DLD1 (cell line): ENCODE measurements around the gene RPEL1.
"Not testable (repeated sequence)": the region's sequence is repeated elsewhere in the genome, so short reads cannot be mapped to it uniquely, and the experiment has no call there.

Experiments used
- in situ Hi-C: cut with HindIII; loops from 2 replicates; pipeline ENCODE4 v1.10.0; 2017; ENCODE audit warnings: low sequenced_read_pairs

RPEL1 gene

GRCh38 chr10:103245587-103245986 is at the start of gene RPEL1:
RPEL1 (plus strand) TSS chr10:103245887; CDS start chr10:103245997, 110 bp downstream.
- in situ Hi-C loops: not testable (repeated sequence)

- in situ Hi-C loops: no loop called here
These were observed 49.2 kb upstream of the RPEL1 start for GRCh38 chr10:103196516-103196915.

- in situ Hi-C loops: no loop called here
These were observed 48.5 kb upstream of the RPEL1 start for GRCh38 chr10:103197174-103197573.

- in situ Hi-C loops: no loop called here
These were observed 47.8 kb upstream of the RPEL1 start for GRCh38 chr10:103197903-103198302.

GRCh38 chr10:103198648-103199047 is 47.0 kb upstream of the RPEL1 start:
- in situ Hi-C loops: no loop called here

- in situ Hi-C loops: no loop called here
These were observed 46.2 kb upstream of the RPEL1 start for GRCh38 chr10:103199488-103199887.

- in situ Hi-C loops: no loop called here
These were observed 43.4 kb upstream of the RPEL1 start for GRCh38 chr10:103202319-103202718.

- in situ Hi-C loops: no loop called here
These were observed 42.2 kb upstream of the RPEL1 start for GRCh38 chr10:103203466-103203865.

- in situ Hi-C loops: no loop called here
These were observed 41.1 kb upstream of the RPEL1 start for GRCh38 chr10:103204353-103205255.

GRCh38 chr10:103205401-103205800 is 40.3 kb upstream of the RPEL1 start:
- in situ Hi-C loops: not testable (repeated sequence)

- in situ Hi-C loops: not testable (repeated sequence)
These were observed 39.0 kb upstream of the RPEL1 start for GRCh38 chr10:103206715-103207114.

GRCh38 chr10:103207141-103207540 is 38.5 kb upstream of the RPEL1 start:
- in situ Hi-C loops: no loop called here

GRCh38 chr10:103207643-103208042 is 38.0 kb upstream of the RPEL1 start:
- in situ Hi-C loops: not testable (repeated sequence)

GRCh38 chr10:103210262-103210661 is 35.4 kb upstream of the RPEL1 start:
- in situ Hi-C loops: not testable (repeated sequence)

GRCh38 chr10:103215601-103216000 is 30.1 kb upstream of the RPEL1 start:
- in situ Hi-C loops: no loop called here

GRCh38 chr10:103216362-103216761 is 29.3 kb upstream of the RPEL1 start:
- in situ Hi-C loops: not testable (repeated sequence)

- in situ Hi-C loops: no loop called here
These were observed 21.6 kb upstream of the RPEL1 start for GRCh38 chr10:103224133-103224532.

- in situ Hi-C loops: not testable (repeated sequence)
These were observed 21.0 kb upstream of the RPEL1 start for GRCh38 chr10:103224721-103225120.

GRCh38 chr10:103225939-103226338 is 19.7 kb upstream of the RPEL1 start:
- in situ Hi-C loops: no loop called here

GRCh38 chr10:103227416-103227815 is 18.3 kb upstream of the RPEL1 start:
- in situ Hi-C loops: no loop called here

- in situ Hi-C loops: no loop called here
These were observed 14.6 kb upstream of the RPEL1 start for GRCh38 chr10:103231047-103231551.

- in situ Hi-C loops: no loop called here
These were observed 13.5 kb upstream of the RPEL1 start for GRCh38 chr10:103232131-103232673.
